Measurements from ENCODE around the gene CPVL. TPM values are rescaled to one million over a fixed set of nuclear protein-coding genes. Genes with fewer than 3 reads are reported as not detected.

CPVL gene
- total and polyA plus RNA-seq, 2 of the 4 experiments (the other 2 are of a cell fraction) = not detected

GRCh38 chr7:29179115-29179514, 32.8 kb upstream of the CPVL start:
- DNase-seq (no peak), ATAC-seq (ENCODE audit: low read depth) (no peak)
- in situ Hi-C loops (cut with MboI; ENCODE audit: low sequenced_read_pairs) = no loop called here
- no CpG with 5 or more reads among the region's 1 CpG for WGBS, 2 experiments (ENCODE audit: extremely low coverage in 2 of 2, insufficient read length in 1 of 2)
- Histone ChIP-seq H3K4ac (ENCODE audit: low read depth, low read length) (no peak overlapping the region), H3K27me3 (ENCODE audit: control insufficient read depth, insufficient read depth, low read length) (no peaks in the 10 kb centered on the region), H4K91ac (ENCODE audit: insufficient read depth, low read depth, low read length) (no peak overlapping the region), H2BK20ac (ENCODE audit: low read depth, low read length) (no peak overlapping the region), H3K9me3 (ENCODE audit: control insufficient read depth, insufficient read depth, low read length) (no peaks in the 10 kb centered on the region), H3K9ac (ENCODE audit: low read depth, low read length) (no peak overlapping the region), H4K5ac (ENCODE audit: low read depth, low read length) (no peak overlapping the region), H3K4me3 (ENCODE audit: insufficient read depth, low read depth, low read length) (no peak overlapping the region), H3K14ac (replicated peaks; ENCODE audit: low read depth, low read length) (no peak overlapping the region), H2BK120ac (ENCODE audit: low read depth, low read length) (no peak overlapping the region), H2BK15ac (ENCODE audit: low read depth, low read length) (no peak overlapping the region), H3K56ac (ENCODE audit: extremely low read depth, insufficient read depth, low read length) (no peak overlapping the region), H3K36me3 (ENCODE audit: control insufficient read depth, insufficient read depth, low read length) (no peaks in the 10 kb centered on the region), H3K23ac (ENCODE audit: low read depth, low read length) (no peak overlapping the region), H3K4me1 (ENCODE audit: control insufficient read depth, insufficient read depth, low read length) (no peaks in the 10 kb centered on the region), H2AK9ac (replicated peaks; ENCODE audit: low read depth, low read length, poor library complexity) (no peak overlapping the region), H3K9me1 (ENCODE audit: insufficient read depth, low read length) (no peaks in the 10 kb centered on the region), H3K27ac (ENCODE audit: insufficient read depth, low read length) (no peak overlapping the region), H4K20me1 (ENCODE audit: insufficient read depth, low read length) (no peaks in the 10 kb centered on the region), H2BK5ac (ENCODE audit: low read depth, low read length, poor library complexity, severe bottlenecking) (no peak overlapping the region), H3K79me1 (ENCODE audit: low read depth in 1 of 2, low read length in 2 of 2) (no peaks in the 10 kb centered on the region), H4K8ac (ENCODE audit: low read depth in 2 of 2, low read length in 2 of 2) (no peak overlapping the region), H3K4me2 (ENCODE audit: low read depth, low read length) (no peak overlapping the region), H2AFZ (replicated peaks; ENCODE audit: low read length, poor library complexity) (no peak overlapping the region), H3K18ac (ENCODE audit: low read depth, low read length) (no peak overlapping the region), H2AK5ac (ENCODE audit: low read depth, low read length) (no peak overlapping the region)
- intact Hi-C loops (cut with micrococcal nuclease) = no loop called here
- TF ChIP-seq RAD21 (IDR thresholded peaks at IDR 0.05; ENCODE audit: low read length) = no peak
- dilution Hi-C loops (cut with HindIII; ENCODE audit: low sequenced_read_pairs, unreplicated experiment) = no loop called here
- ChIA-PET POLR2A (ENCODE audit: unreplicated experiment) (no interaction called here), CTCF (no interaction called here)
- BruUV-seq (replicated peaks) = no TSS peak

Measured in IMR-90 (cell line).